Kidney tubule cell (primary cell): ENCODE data around the gene TPI1.
A peak's percentile ranks its signal among the peaks of the same experiment; 100 is the strongest.
"Not testable (repeated sequence)": the region's sequence is repeated elsewhere in the genome, so short reads cannot be mapped to it uniquely, and the experiment has no call there.

ENCODE experiments used
- DNase-seq: peaks from one replicate; pipeline ENCODE4 v3.0.0-alpha.2; 2018; ENCODE audit warnings: low spot score

Gene TPI1

DNA sequence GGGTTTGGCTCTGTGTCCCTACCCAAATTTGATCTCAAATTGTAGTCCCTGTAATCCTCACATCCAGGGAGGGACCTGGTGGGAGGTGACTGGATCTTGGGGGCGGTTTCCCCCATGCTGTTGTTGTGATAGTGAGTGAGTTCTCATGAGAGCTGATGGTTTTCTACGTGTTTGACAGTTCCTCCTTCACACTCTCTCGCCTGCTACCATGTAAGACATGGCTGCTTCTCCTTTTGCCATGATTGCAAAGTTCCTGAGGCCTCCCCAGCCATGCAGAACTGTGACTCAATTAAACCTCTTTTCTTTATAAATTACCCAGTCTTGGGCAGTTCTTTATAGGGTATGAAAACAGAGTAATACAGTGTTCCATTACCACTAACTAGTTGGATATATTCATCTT lies 27.0 kb downstream of the TPI1 start:
- DNase-seq, result no peak

DNA sequence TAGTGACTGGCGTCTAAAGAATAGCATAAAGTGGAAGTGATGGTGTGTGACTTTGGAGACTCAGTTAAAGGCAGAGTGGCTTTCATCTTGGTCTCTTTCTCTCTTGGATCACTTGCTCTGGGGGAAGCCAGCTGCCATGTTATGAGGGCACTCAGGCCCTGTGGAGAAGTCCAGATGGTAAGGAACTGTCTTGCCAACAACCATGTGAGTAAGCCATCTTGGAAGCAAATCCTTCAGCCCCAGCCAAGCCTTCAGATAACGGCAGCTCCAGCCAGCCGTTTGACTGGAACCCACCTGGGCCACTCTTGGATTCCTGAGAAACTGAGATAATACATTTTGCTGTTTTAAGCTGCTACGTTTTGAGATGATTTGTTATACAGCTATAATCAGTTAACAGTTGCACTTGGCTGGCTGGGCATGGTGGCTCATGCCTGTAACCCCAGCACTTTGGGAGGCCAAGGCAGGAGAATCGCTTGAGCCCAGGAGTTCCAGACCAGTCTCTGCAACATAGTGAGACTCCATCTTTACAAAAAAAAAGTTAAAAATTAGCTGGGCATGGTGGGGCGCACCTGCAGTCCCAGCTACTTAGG lies 29.6 kb downstream of the TPI1 start:
- DNase-seq, result no peak

DNA sequence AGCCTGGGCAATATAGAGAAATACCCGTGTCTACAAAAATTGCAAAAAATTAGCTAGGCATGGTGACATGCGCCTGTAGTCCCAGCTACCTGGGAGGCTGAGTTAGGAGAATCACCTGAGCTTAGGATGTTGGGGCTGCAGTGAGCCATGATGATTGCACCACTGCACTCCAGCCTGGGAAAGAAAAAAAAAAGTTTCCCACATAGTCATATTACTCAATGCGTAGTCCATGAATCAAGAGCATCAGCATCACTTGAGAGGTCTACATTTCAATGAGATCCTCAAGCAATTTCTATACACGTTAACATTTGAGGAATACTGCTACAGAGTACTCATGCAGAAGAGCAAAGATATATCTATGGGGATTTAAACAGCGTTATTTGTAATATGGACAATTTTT lies 32.1 kb downstream of the TPI1 start:
- no peak for DNase-seq

DNA sequence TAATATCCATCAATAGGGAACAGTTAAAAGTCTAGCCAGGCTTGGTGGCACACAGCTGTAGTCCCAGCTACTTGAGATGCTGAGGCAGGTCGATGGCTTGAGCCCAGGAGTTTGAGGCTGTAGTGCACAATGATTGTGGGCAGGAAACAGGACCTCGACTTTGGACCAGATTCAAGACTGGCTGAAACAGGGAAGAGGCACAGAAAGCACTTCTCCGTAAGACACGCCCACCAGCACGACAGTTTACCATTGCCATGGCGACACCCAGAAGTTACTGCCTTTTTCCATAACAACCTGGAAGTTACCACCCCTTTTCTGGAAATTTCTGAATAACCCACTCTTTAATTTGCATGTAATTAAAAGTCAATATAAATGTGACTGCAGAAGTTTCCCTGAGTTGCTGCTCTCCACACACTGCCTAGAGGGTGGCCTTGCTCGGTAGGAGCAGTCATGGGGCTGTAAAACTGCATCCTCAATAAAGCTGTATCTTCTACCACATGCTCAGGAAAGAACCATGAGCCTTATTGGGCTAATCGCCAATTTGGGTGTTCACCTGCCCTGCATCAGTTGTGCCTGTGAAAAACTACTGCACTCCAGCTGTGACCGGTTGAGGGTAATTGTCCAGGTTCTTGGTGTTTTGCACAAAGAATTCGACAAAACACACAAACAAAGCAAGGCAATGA lies 32.6 kb downstream of the TPI1 start:
- DNase-seq, result no peak

DNA sequence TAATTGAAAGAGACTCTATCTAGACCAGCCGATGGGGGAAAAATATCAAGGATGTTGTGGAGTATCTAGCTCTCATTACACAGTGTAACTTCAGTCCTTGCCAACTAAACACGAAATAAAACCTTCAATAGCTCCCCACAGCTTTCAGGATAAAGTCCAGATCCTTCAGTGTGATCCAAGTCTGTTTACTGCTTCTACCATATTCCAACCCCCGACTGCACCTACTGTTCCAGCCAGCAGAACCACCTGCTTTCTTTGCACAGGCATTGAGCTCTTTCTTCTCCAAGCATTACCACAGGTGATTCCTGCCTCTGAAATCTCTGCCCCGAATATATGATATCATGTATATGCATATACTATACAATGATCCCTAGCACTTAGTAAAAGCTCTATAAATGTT lies 35.1 kb downstream of the TPI1 start:
- DNase-seq, result no peak

DNA sequence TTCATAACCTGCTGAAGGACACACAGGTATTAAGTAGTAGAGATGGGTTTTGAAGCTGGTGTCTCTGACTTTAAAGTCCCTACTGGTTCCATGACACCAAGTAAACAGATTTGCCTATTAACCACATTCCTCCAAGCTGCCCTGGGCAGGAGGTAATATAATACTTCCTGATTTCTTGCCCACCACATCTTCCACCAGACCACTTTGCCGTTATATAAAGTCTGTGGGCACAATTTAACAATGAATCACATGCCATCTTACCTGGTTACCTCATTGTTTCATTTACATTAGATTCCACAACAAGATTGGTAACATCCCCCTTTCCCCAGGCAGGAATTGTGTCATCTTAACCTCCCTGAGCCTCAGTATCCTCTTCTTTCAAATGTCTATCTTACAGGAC lies 36.4 kb downstream of the TPI1 start:
- DNase-seq, result peak; percentile 60

DNA sequence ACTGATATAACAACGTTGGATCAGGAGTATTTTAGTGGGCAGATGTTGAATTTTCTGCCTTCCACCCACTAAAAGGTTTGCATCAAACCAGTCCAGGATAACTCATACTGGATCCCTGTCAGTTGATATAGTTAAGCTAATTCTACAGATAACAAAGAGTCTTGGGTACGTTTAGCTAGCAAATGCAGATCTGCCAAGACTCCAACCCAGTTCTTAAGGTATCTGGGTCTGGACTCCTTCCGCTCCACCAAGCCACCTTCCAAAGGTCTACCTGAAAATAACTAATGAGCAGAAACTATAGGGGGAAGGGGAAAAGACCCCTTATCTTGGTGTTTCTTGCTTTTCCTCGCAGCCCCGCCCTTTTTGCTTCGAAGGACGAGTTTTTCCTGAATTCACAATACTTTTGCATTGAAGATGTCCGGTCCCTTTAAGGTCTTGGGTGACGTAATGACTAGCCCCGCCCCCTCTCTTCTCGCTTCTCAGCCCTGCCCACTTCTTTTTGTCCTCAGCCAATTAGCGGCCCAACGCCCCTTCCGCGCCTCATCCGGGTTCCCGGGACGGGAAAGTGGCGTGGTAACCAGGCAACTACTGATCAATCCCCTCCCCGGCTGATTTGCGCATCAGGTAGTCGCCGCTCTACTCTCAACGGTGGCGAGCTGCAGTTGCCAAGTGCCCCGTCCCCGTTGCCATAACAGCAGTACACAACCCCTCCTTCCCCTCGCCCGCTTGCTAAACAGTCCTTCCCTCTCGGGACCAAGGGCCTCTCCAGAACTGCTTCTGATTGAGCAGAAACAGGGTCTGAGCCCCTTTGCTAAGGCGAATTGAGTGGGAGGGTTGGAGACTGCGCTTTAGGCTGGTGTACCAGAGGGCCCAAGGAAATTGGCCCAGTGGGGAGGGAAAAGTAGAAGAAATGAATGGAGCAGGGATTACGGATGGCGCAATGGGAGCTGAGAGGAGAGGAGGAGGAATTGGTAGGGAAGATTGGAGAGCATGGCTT lies 37.2 kb downstream of the TPI1 start, which contains the start of gene LRRC23:
LRRC23 (plus strand) TSS at position 543 of the 997 bp plus-strand sequence. CDS start 812 bp downstream, outside the sequence.
- peak; percentile 96 for DNase-seq

DNA sequence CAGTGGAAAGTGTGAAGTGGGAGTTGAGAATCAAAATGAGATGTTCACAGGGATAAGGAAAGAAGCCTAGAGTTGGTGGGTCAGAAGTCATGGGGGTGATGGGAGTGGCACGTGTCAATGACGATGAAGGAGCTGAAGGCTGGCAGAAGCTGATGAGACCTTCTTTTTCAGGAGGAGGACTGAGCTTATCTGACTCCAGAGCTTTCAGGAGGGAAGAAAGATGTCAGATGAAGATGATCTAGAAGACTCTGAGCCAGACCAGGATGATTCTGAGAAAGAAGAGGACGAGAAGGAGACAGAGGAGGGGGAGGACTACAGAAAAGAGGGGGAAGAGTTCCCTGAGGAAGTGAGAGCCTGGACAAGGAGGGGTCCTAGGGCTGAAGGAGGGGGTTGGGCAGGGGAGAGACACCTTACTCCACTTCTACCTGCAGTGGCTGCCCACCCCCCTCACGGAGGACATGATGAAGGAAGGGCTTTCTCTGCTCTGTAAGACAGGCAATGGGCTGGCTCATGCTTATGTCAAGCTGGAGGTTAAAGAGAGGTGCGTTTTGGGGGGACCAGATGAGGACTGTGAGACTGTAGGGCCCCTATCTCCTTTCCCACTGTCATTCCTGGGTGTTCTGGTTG lies 38.2 kb downstream of the TPI1 start:
- DNase-seq, result no peak

DNA sequence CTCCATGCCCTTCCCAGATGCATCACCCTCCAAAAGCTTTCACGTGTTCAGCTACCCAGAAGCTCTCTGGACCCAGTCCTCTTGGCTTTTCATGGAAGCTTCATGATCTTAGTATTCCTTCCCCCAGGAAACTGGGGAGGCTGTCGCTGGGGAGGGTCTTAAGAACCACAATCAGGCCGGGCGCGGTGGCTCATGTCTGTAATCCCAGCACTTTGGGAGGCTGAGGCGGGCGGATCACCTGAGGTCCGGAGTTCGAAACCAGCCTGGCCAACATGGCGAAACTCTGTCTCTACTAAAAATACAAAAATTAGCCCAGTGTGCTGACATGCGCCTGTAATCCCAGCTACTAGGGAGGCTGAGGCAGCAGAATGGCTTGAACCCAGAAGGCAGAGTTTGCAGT lies 40.8 kb downstream of the TPI1 start:
- not testable (repeated sequence) for DNase-seq

DNA sequence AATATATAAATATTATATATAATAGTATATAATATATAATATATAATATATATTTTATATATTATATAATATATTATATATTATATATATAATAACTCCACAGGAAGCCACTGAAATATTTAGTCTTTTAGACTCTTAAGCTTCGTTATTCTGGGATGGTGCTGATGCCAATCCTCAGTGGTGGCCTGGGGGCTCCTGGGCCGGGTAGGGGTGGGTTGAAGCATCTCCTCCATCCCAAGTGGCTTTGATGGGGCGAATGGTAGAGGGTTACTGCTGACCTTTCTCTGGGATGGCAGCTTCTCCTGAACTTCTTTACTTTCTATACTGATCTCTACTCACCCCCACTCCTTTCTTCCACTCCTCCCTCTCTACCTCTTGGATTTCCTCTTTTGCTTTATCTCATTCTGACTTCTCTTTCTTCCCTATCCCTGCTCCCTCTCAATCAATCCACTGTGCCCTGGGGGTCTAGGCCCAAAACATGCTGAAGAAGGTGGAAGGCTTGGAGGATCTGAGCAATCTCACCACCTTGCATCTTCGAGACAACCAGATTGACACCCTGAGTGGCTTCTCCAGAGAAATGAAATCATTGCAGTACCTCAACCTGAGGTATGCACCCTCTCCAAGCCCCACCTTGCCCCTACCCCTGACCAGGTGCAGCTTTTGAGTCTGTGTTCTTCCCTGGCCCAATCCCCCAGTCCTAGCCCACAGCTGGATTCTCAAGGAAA lies 42.3 kb downstream of the TPI1 start:
- DNase-seq, result no peak

DNA sequence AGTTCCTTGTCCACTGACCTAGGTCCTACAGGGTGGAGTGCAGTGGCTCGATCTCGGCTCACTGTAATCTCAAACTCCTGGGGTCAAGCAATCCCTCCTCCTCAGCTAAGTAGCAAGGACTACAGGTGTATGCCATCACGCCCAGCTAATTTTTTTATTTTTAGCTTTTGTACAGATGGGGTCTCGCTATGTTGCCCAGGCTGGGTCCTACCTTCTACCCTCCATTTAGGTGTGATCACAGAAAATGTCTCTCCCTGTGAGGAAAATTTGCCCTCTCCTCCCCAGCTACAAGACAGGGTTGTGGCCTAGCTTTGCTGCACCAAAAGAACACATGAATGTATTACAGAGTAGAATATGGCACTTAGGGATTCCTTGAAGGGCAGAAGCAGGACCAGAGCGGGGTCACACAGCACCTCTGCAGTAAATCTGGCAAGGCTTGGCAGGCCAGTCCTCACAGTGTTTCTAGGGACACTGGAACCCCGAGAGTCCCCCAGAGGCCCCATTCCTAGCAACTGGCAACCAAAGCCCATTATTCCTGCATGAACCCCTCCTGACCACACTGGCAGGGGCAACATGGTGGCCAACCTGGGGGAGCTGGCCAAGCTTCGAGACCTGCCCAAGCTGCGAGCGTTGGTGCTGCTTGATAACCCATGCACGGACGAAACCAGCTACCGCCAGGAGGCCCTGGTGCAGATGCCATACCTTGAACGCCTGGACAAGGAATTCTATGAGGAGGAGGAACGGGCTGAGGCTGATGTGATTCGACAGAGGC lies 45.0 kb downstream of the TPI1 start:
- DNase-seq, result no peak

DNA sequence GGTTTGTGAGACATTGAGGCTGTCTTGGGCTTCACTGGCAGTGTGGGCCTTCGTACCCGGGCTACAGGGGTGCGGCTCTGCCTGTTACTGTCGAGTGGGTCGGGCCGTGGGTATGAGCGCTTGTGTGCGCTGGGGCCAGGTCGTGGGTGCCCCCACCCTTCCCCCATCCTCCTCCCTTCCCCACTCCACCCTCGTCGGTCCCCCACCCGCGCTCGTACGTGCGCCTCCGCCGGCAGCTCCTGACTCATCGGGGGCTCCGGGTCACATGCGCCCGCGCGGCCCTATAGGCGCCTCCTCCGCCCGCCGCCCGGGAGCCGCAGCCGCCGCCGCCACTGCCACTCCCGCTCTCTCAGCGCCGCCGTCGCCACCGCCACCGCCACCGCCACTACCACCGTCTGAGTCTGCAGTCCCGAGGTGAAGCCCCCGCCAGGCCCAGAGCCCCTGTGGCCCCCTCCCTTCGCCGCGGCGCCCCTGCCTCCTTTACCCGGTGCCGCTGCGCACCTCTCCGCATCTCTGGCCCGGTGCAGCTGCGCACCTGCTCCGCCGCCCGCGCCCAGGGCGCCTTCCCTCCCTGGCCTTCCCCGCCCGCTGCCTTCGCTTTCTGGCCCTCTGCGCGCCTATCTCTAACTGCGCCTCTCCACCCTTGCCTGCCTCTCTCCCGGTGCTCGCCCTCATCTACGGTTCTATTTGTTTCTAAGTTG lies 47.1 kb downstream of the TPI1 start, which contains the start of gene ENO2:
ENO2 (plus strand) TSS at position 335 of the 701 bp plus-strand sequence. CDS start 1,253 bp downstream, outside the sequence.
- DNase-seq, result peak; percentile 82

DNA sequence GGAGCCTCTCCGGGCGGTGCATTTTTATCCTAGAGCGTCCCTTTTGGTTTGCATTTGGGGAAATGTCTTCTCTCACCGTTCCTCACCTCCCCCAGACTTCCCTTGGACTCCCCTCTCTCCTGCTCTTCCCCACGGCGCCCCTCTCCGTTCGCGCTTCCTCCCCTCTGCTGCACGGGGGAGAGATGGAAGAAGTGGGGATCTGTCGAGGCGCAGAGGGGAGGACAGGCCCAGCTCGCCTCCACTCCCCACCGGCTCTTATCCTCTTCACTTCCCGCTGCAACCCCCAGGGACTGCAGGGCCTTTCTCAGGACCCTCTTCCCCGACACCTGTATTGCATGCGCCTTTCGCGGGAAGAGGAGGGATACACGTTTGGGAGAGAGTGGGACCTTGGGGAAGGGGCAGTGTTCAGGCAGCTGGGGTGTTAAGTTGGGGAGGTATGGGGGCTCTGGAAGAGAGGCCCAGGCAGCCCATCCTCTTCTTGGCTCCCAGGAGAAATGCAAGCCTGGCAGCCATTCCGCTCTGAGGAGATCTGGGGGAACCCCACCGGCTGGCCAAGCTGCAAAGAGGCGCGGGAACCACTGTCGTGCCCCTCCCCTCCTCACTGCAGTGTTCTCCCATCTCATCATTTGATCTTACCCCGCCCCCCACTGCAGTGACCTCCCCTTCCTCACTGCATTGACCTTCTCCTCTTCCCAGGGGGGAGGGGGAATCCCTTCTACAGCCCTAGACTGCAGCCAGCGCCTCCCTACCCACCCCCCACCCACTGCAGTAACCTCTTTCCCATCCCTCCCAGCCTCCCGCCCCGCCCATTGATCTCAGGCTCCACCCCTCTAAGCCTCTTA lies 47.8 kb downstream of the TPI1 start:
- no peak for DNase-seq

DNA sequence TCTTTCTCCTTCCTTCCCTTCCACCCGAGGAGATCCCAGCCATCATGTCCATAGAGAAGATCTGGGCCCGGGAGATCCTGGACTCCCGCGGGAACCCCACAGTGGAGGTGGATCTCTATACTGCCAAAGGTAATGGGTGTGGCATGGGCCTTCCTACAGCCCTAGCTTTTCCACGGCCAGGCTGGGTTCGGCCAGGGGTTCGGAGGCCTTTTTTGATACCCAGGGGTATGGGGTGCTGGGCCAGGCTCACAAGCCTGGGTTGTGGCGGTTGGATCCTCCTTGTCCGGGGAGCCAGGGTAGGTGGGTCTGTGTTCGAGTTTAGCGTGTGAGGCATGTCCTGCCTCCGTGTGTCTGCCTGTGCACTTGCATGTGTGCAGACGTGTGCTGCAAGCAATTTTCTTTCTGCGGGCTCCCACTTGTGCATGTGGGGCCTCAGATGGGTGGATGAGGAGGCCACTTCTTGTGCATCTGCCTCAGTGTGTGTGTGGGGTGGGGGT lies 48.5 kb downstream of the TPI1 start:
- DNase-seq, result no peak

DNA sequence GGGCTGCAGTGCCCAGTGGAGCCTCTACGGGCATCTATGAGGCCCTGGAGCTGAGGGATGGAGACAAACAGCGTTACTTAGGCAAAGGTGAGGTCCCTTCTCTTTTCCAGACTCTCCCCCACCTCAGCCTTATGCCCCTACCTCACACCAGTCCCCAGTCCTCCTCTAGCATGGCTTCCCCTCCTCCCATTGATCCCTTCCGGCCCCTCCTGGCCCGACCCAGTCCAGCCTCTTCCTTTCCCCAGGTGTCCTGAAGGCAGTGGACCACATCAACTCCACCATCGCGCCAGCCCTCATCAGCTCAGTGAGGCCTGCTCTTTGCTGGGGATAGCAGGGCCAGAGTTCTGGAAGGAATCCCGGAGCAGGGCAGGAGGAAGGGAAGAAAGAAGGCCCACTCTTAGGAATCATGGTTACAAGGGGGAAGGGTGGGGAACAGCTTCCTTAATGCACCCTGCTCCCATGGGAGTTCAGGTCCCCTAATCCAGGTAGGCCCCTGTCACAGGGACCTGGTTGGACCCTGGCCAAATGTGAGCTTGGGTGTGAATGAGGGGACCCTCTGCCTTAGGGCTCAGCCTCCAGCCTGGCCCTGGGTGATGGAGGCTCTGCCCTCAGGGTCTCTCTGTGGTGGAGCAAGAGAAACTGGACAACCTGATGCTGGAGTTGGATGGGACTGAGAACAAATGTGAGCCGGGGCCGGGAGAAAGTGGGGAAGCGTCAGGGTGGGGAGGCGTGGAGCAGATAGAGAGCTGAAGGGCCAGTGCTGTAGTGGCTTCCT lies 49.3 kb downstream of the TPI1 start:
- no peak for DNase-seq

DNA sequence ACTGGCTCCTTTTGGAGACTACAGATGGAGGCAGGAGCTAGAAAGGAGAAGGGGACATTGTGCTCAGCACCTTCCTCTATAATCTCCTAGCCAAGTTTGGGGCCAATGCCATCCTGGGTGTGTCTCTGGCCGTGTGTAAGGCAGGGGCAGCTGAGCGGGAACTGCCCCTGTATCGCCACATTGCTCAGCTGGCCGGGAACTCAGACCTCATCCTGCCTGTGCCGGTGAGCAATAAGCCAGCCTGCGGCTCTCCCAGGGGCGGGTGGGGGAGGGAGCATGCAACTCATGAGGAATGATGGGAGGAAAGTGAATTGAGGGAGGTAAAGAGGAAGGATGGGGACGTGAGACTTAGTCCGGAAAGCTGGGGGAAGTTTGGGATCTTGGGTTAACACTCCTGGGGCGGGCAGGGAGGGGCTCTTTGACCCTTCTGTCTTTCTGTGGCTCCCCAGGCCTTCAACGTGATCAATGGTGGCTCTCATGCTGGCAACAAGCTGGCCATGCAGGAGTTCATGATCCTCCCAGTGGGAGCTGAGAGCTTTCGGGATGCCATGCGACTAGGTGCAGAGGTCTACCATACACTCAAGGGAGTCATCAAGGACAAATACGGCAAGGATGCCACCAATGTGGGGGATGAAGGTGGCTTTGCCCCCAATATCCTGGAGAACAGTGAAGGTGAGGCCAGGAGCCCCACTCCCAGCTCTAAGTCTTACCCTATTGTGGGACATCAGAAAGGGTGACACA lies 50.3 kb downstream of the TPI1 start:
- DNase-seq, result peak; percentile 67

DNA sequence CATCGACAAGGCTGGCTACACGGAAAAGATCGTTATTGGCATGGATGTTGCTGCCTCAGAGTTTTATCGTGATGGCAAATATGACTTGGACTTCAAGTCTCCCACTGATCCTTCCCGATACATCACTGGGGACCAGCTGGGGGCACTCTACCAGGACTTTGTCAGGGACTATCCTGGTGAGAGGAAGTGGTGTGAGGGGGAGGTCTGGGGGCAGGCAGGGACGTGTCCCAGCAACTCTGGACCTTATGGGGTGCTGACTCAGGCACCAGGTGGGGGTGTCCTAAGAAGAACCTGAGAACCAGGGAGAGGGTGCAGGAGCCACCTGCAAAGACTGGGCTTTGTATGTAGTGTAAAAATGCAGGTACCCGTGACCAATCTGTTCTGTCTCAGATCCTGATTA lies 52.3 kb downstream of the TPI1 start:
- no peak for DNase-seq
